ENCODE measurements around the gene NELL1. TPM values are rescaled to one million over a fixed set of nuclear protein-coding genes. Genes with fewer than 3 reads are reported as not detected.

The NELL1 gene
- total RNA-seq, 1 experiment from 2014 or later: 0.22 TPM

- Histone ChIP-seq H3K23me2 (ENCODE audit: insufficient read length, low read depth, low read length, poor library complexity, severe bottlenecking) (no peaks in the 10 kb centered on the region), H2BK15ac (ENCODE audit: low read depth, low read length) (no peak overlapping the region), H2AK5ac (ENCODE audit: insufficient read length, low read length) (no peak overlapping the region), H3T11ph (ENCODE audit: low read length) (no peak overlapping the region), H3K9ac (ENCODE audit: extremely low read depth, insufficient read length, low read length) (no peak overlapping the region), H2BK12ac (ENCODE audit: insufficient read length, low read depth, low read length) (no peak overlapping the region), H3K4me2 (ENCODE audit: insufficient read depth, insufficient read length, low read length) (no peak overlapping the region), H3K79me2 (ENCODE audit: insufficient read depth, low read length) (no peaks in the 10 kb centered on the region), H4K8ac (replicated peaks; ENCODE audit: insufficient read length, low read depth, low read length) (no peak overlapping the region), H3K27me3 (ENCODE audit: insufficient read depth, low read length) (no peaks in the 10 kb centered on the region), H3K56ac (ENCODE audit: insufficient read length, low read depth, low read length) (no peak overlapping the region), H2BK120ac (ENCODE audit: low read depth, low read length, poor library complexity, severe bottlenecking) (no peak overlapping the region), H4K20me1 (ENCODE audit: control insufficient read depth, insufficient read depth, insufficient read length) (no peaks in the 10 kb centered on the region), H2AFZ (ENCODE audit: low read length) (no peak overlapping the region), H3K4ac (ENCODE audit: low read depth, low read length) (no peak overlapping the region), H3K4me1 (ENCODE audit: insufficient read depth, low read length) (no peaks in the 10 kb centered on the region), H3K27ac (ENCODE audit: insufficient read length, low read depth, low read length) (no peak overlapping the region), H2BK5ac (ENCODE audit: insufficient read length, low read length) (no peak overlapping the region), H3K23ac (ENCODE audit: insufficient read length, low read depth, low read length) (no peak overlapping the region), H4K5ac (ENCODE audit: insufficient read length, low read depth, low read length) (no peak overlapping the region), H4K91ac (ENCODE audit: insufficient read length, low read depth, low read length) (no peak overlapping the region), H2BK20ac (ENCODE audit: low read depth, low read length, poor library complexity, severe bottlenecking) (no peak overlapping the region), H3K79me1 (ENCODE audit: insufficient read depth, low read depth, low read length, poor library complexity, severe bottlenecking) (no peaks in the 10 kb centered on the region), H3K9me3 (ENCODE audit: control insufficient read depth, low read depth, low read length) (no peaks in the 10 kb centered on the region), H3K14ac (ENCODE audit: insufficient read depth, low read length) (no peak overlapping the region), H3K18ac (ENCODE audit: insufficient read length, low read depth, low read length) (no peak overlapping the region)
- Mint-ChIP-seq H3K4me3 (no peak overlapping the region), H3K4me1 (no peaks in the 10 kb centered on the region), H3K27me3 (ENCODE audit: low read depth) (no peaks in the 10 kb centered on the region), H3K9me3 (no peaks in the 10 kb centered on the region), H3K36me3 (ENCODE audit: insufficient read depth in 1 of 3, low read depth in 3 of 3) (no peaks in the 10 kb centered on the region; a peak in 1 of 7 replicates), H3K27ac (no peak overlapping the region)
- no peak for DNase-seq
- WGBS (ENCODE audit: extremely low coverage, insufficient read length, low lambda C conversion rate): no CpG with 5 or more reads among the region's 3 CpGs
- TF ChIP-seq CTCF (conservative IDR thresholded peaks at IDR 0.05): no peak
These were observed 953.6 kb downstream of the NELL1 start for GRCh38 chr11:21622995-21623394.

Other genes starting within 250 kb of the NELL1 start
- gene SLC6A5, start 70.0 kb upstream of the NELL1 start, total RNA-seq (2021): not detected in 2 replicates

Data from H9 (cell line).